Measurements from ENCODE around the gene THRAP3. TPM values are rescaled to one million over a fixed set of nuclear protein-coding genes. Genes with fewer than 3 reads are reported as not detected.

The THRAP3 gene
- polyA plus RNA-seq, 1 of the 3 experiments (the other 2 are of a cell fraction) = 33.7 TPM

DNA sequence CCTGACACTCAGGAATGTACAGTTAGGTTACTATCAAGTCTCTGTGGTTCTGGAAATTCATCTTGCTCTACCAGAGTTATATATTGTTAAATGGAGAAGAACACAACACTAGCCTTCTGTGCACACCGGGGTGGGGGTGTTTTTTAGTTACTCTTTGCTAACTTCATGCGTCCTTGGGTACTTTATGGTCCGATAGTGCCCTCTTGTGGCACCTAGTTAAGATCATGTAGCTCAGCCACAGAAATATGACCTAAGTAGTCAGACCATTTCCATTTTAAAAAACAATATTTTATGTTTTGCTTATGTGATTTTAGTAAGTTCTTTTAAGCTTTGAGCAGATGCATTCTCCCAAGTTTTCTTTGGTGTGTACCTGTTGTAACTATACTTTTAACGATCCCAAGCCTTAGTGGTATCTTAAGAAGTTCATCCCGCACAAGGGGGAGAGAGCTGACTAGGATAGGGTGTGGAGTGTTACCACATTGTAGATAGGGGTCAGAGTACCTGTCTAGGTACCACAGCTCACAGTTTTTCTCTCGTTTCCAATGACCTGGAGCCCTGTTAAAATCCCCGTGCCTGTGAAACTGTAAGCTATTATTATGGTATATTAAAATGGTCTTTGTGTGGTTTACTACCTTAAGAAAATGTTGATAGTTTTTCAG lies 61.3 kb downstream of the THRAP3 start:
- DNase-seq = peak; percentile 69
- no peak overlapping the region; the same call in 1 of the 2 replicates for H3K4me2 ChIP-seq

More for the DNA sequence above, 61.3 kb downstream of the THRAP3 start:
- Histone ChIP-seq H3K9me2 (no peaks in the 10 kb centered on the region), H3K27ac (ENCODE audit: low read depth in 2 of 2, low read length in 1 of 2) (peak overlapping the region; percentile 65 to 83; a peak in 3 of 4 replicates), H4K20me1 (ENCODE audit: insufficient read depth) (peaks cover 45% of the 10 kb centered on the region), H3K9me3 (no peaks in the 10 kb centered on the region), H3F3A (replicated peaks; ENCODE audit: insufficient read depth) (peaks cover 37% of the 10 kb centered on the region), H3K79me2 (ENCODE audit: insufficient read depth) (peaks cover 80% of the 10 kb centered on the region), H3K36me3 (replicated peaks in 1 of 2; ENCODE audit: control insufficient read depth in 1 of 2, insufficient read depth in 2 of 2, low read length in 1 of 2) (peaks cover 63 to 65% of the 10 kb centered on the region in 2 experiments), H3K4me3 (ENCODE audit: low read depth in 2 of 2, low read length in 1 of 2) (peak overlapping the region in 1 of 2 experiments; percentile 0; a peak in 1 of 4 replicates), H3K9ac (no peak overlapping the region), H2AFZ (ENCODE audit: low read depth) (no peak overlapping the region), H3K4me1 (ENCODE audit: control insufficient read depth in 1 of 2, insufficient read depth in 2 of 2, low read depth in 1 of 2, low read length in 1 of 2) (peaks cover 0 to 29% of the 10 kb centered on the region in 2 experiments; a peak in 3 of 4 replicates), H3K27me3 (ENCODE audit: insufficient read depth) (no peaks in the 10 kb centered on the region)
- ChIA-PET CTCF (interaction anchor here (0.6 to 10.3 kb wide), 45 partner anchors 9 to 529 kb away, joined by 3 to 103 read pairs (median 4); partner anchors contain the start of genes EVA1B, MAP7D1, OSCP1 and SH3D21), POLR2A (interaction anchor here (0.5 to 1.0 kb wide), 3 partner anchors 11 to 61 kb away, joined by 3 read pairs; partner anchors contain the start of genes SH3D21 and THRAP3)
- WGBS (ENCODE audit: low lambda C conversion rate) = 49% methylated on average over 7 of the region's 7 CpGs
- TF ChIP-seq, protein P1, sequence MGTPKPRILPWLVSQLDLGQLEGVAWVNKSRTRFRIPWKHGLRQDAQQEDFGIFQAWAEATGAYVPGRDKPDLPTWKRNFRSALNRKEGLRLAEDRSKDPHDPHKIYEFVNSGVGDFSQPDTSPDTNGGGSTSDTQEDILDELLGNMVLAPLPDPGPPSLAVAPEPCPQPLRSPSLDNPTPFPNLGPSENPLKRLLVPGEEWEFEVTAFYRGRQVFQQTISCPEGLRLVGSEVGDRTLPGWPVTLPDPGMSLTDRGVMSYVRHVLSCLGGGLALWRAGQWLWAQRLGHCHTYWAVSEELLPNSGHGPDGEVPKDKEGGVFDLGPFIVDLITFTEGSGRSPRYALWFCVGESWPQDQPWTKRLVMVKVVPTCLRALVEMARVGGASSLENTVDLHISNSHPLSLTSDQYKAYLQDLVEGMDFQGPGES (IDR thresholded peaks at IDR 0.05; ENCODE audit: low read depth, low read length) = no peak
- TF ChIP-seq FOXM1 (IDR thresholded peaks at IDR 0.05; ENCODE audit: low read depth) (no peak), MXI1 (IDR thresholded peaks at IDR 0.05; ENCODE audit: low read depth, low read length) (no peak), SIN3A (IDR thresholded peaks at IDR 0.05; ENCODE audit: borderline replicate concordance, low read depth, low read length) (no peak), FOSL2 (IDR thresholded peaks at IDR 0.05; ENCODE audit: borderline replicate concordance, low read depth) (no peak), TCF12 (IDR thresholded peaks at IDR 0.05) (no peak), SMC3 (IDR thresholded peaks at IDR 0.05; ENCODE audit: low read depth, low read length) (peak; percentile 61), JUND (IDR thresholded peaks at IDR 0.05) (no peak), RFX5 (IDR thresholded peaks at IDR 0.05; ENCODE audit: low read length) (no peak), ELF1 (IDR thresholded peaks at IDR 0.05) (no peak), CHD2 (IDR thresholded peaks at IDR 0.05; ENCODE audit: low read length, partially characterized antibody) (no peak), TEAD4 (IDR thresholded peaks at IDR 0.05; ENCODE audit: borderline replicate concordance, insufficient read depth) (no peak), EZH2phosphoT487 (IDR thresholded peaks at IDR 0.05; ENCODE audit: borderline replicate concordance, low read depth) (no peak), RAD21 (IDR thresholded peaks at IDR 0.05; ENCODE audit: low read length) (peak; percentile 83), USF1 (IDR thresholded peaks at IDR 0.05; ENCODE audit: borderline replicate concordance, low read depth) (no peak), YY1 (IDR thresholded peaks at IDR 0.05; ENCODE audit: low read depth) (no peak), FOXJ3 (CRISPR knock-in tag; IDR thresholded peaks at IDR 0.05) (no peak)
- TF ChIP-seq, protein P2, sequence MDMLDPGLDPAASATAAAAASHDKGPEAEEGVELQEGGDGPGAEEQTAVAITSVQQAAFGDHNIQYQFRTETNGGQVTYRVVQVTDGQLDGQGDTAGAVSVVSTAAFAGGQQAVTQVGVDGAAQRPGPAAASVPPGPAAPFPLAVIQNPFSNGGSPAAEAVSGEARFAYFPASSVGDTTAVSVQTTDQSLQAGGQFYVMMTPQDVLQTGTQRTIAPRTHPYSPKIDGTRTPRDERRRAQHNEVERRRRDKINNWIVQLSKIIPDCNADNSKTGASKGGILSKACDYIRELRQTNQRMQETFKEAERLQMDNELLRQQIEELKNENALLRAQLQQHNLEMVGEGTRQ (IDR thresholded peaks at IDR 0.05; ENCODE audit: borderline replicate concordance, low read depth, low read length) = no peak
- TF ChIP-seq, protein P3, sequence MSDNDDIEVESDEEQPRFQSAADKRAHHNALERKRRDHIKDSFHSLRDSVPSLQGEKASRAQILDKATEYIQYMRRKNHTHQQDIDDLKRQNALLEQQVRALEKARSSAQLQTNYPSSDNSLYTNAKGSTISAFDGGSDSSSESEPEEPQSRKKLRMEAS (IDR thresholded peaks at IDR 0.05; ENCODE audit: low read depth) = no peak
- TF ChIP-seq, protein P4, sequence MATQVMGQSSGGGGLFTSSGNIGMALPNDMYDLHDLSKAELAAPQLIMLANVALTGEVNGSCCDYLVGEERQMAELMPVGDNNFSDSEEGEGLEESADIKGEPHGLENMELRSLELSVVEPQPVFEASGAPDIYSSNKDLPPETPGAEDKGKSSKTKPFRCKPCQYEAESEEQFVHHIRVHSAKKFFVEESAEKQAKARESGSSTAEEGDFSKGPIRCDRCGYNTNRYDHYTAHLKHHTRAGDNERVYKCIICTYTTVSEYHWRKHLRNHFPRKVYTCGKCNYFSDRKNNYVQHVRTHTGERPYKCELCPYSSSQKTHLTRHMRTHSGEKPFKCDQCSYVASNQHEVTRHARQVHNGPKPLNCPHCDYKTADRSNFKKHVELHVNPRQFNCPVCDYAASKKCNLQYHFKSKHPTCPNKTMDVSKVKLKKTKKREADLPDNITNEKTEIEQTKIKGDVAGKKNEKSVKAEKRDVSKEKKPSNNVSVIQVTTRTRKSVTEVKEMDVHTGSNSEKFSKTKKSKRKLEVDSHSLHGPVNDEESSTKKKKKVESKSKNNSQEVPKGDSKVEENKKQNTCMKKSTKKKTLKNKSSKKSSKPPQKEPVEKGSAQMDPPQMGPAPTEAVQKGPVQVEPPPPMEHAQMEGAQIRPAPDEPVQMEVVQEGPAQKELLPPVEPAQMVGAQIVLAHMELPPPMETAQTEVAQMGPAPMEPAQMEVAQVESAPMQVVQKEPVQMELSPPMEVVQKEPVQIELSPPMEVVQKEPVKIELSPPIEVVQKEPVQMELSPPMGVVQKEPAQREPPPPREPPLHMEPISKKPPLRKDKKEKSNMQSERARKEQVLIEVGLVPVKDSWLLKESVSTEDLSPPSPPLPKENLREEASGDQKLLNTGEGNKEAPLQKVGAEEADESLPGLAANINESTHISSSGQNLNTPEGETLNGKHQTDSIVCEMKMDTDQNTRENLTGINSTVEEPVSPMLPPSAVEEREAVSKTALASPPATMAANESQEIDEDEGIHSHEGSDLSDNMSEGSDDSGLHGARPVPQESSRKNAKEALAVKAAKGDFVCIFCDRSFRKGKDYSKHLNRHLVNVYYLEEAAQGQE (IDR thresholded peaks at IDR 0.05; ENCODE audit: low read depth, low read length) = no peak
- TF ChIP-seq, protein P5, sequence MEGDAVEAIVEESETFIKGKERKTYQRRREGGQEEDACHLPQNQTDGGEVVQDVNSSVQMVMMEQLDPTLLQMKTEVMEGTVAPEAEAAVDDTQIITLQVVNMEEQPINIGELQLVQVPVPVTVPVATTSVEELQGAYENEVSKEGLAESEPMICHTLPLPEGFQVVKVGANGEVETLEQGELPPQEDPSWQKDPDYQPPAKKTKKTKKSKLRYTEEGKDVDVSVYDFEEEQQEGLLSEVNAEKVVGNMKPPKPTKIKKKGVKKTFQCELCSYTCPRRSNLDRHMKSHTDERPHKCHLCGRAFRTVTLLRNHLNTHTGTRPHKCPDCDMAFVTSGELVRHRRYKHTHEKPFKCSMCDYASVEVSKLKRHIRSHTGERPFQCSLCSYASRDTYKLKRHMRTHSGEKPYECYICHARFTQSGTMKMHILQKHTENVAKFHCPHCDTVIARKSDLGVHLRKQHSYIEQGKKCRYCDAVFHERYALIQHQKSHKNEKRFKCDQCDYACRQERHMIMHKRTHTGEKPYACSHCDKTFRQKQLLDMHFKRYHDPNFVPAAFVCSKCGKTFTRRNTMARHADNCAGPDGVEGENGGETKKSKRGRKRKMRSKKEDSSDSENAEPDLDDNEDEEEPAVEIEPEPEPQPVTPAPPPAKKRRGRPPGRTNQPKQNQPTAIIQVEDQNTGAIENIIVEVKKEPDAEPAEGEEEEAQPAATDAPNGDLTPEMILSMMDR (IDR thresholded peaks at IDR 0.05) = peak; percentile 88
